HG02759 (cell line): ENCODE results near the gene KCNRG.
"Not testable (repeated sequence)": the region's sequence is repeated elsewhere in the genome, so short reads cannot be mapped to it uniquely, and the experiment has no call there.

ENCODE experiments used
- ATAC-seq: cut with Tn5 transposase; IDR thresholded peaks from one replicate; pipeline ENCODE4 v1.9.1; 2021; ENCODE audit warnings: mild to moderate bottlenecking, moderate library complexity; ENCODE audit not compliant: unreplicated experiment

Gene KCNRG

GRCh38 chr13:50015258-50015657, at the start of gene KCNRG:
Gene KCNRG (plus strand): TSS chr13:50015444. CDS start chr13:50015494, 50 bp downstream.
- ATAC-seq, result no peak

GRCh38 chr13:49967456-49967855, 47.8 kb upstream of the KCNRG start:
- no peak for ATAC-seq

GRCh38 chr13:49972709-49973108, 42.5 kb upstream of the KCNRG start:
- no peak for ATAC-seq

GRCh38 chr13:49975826-49976225, 39.4 kb upstream of the KCNRG start:
- no peak for ATAC-seq

GRCh38 chr13:49976314-49977258, 38.7 kb upstream of the KCNRG start:
- no peak for ATAC-seq

- ATAC-seq, result no peak
These were observed 37.3 kb upstream of the KCNRG start for GRCh38 chr13:49977992-49978391.

GRCh38 chr13:49980266-49980665, 35.0 kb upstream of the KCNRG start:
- ATAC-seq, result no peak

- no peak for ATAC-seq
These were observed 30.1 kb upstream of the KCNRG start for GRCh38 chr13:49985129-49985528.

GRCh38 chr13:49986471-49986870, 28.8 kb upstream of the KCNRG start:
- ATAC-seq, result no peak

GRCh38 chr13:49990612-49991011, 24.6 kb upstream of the KCNRG start:
- ATAC-seq, result not testable (repeated sequence)

GRCh38 chr13:49993111-49993510, 22.1 kb upstream of the KCNRG start:
- no peak for ATAC-seq

GRCh38 chr13:49993666-49994065, 21.6 kb upstream of the KCNRG start:
- ATAC-seq, result no peak

- ATAC-seq, result no peak
These were observed 19.6 kb upstream of the KCNRG start for GRCh38 chr13:49995625-49996101.

GRCh38 chr13:49996161-49996915, 18.9 kb upstream of the KCNRG start:
- ATAC-seq, result peak; percentile 62

GRCh38 chr13:49996951-49997895, 18.0 kb upstream of the KCNRG start, which contains the start of gene TRIM13:
Gene TRIM13 (plus strand): TSS chr13:49997042. CDS start chr13:50011941, 14,899 bp downstream.
- peak; percentile 76 for ATAC-seq

GRCh38 chr13:49997955-49998354, 17.3 kb upstream of the KCNRG start:
- ATAC-seq, result no peak

GRCh38 chr13:49998714-49999624, 16.3 kb upstream of the KCNRG start:
- no peak for ATAC-seq

- no peak for ATAC-seq
These were observed 14.0 kb upstream of the KCNRG start for GRCh38 chr13:50001287-50001686.

GRCh38 chr13:50006426-50007135, 8.7 kb upstream of the KCNRG start:
- no peak for ATAC-seq
